Measurements from ENCODE around the gene HOXA3.

DNA sequence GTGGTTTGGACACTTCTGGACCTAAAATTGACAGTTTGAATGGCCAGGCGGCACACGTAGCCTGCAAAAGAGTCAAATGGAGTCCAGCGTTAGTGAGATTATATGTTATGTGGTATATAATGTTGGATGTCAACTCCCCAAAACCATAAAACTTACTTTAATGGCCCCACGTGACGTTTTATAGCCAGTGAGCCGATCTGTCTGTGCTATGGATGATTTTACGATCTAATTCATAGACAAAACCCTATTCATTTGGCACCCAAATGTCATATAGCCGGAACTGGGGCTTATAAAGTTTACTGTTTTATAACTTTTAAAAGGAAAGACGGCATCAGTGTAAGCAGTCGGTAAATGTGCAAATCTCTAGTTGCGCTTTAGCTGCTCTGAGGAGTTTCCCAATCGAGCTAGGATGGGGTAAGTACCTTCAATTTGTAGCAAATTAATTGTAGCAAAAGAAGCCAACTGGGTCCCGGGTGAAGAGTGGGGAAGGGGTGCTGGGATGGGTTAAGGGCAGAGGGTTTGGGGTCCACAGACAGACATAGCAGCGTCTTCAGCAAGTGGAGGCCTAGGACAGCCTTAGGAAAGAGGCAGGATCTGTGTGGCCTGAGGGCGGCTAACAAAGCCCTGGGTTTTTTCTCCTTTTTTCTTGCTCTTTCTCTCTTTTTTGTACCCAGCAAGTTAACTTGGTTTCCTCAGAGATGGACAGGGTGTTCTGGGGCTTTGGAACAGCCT is 12.1 kb downstream of the HOXA3 start:
- TF ChIP-seq, protein P1, sequence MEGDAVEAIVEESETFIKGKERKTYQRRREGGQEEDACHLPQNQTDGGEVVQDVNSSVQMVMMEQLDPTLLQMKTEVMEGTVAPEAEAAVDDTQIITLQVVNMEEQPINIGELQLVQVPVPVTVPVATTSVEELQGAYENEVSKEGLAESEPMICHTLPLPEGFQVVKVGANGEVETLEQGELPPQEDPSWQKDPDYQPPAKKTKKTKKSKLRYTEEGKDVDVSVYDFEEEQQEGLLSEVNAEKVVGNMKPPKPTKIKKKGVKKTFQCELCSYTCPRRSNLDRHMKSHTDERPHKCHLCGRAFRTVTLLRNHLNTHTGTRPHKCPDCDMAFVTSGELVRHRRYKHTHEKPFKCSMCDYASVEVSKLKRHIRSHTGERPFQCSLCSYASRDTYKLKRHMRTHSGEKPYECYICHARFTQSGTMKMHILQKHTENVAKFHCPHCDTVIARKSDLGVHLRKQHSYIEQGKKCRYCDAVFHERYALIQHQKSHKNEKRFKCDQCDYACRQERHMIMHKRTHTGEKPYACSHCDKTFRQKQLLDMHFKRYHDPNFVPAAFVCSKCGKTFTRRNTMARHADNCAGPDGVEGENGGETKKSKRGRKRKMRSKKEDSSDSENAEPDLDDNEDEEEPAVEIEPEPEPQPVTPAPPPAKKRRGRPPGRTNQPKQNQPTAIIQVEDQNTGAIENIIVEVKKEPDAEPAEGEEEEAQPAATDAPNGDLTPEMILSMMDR (IDR thresholded peaks at IDR 0.05; ENCODE audit: low read depth, low read length), result no peak
- TF ChIP-seq POLR2A (IDR thresholded peaks at IDR 0.05; ENCODE audit: extremely low read depth, insufficient read length) (no peak), MYC (IDR thresholded peaks at IDR 0.05; ENCODE audit: low read depth, low read length) (no peak)

Data from NB4 (cell line).